ENCODE results near the gene MAGI3. TPM values are rescaled to one million over a fixed set of nuclear protein-coding genes. Genes with fewer than 3 reads are reported as not detected.
"Not testable (repeated sequence)": the region's sequence is repeated elsewhere in the genome, so short reads cannot be mapped to it uniquely, and the experiment has no call there.

MAGI3 gene
- total RNA-seq, 2 donors from 2014 or later = 1.5 to 3.5 TPM

DNA sequence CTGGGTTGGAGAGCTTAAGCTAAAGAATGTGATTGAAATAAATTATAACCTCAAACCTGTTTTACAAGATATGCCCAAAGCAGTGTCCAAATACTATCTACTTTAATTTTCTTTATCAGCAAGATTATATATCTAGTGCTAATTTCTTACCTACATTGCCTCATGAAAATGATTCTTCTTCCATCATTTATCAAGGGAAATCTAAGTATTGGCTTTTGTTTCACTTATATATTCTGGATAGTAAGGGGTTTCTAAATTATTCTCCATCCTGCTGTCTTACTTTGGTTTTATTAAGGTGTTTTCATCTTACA is 287.8 kb downstream of the MAGI3 start:
- Mint-ChIP-seq H3K27ac (no peak overlapping the region), H3K9me3 (no peaks in the 10 kb centered on the region), H3K27me3 (peaks cover 0 to 15% of the 10 kb centered on the region in 2 donors), H3K36me3 (no peaks in the 10 kb centered on the region), H3K4me3 (no peak overlapping the region), H3K4me1 (ENCODE audit: low read depth in 2 of 2) (peaks cover 2 to 3% of the 10 kb centered on the region in 2 donors)
- no peak for ATAC-seq
- DNase-seq (ENCODE audit: low spot score) = no peak

DNA sequence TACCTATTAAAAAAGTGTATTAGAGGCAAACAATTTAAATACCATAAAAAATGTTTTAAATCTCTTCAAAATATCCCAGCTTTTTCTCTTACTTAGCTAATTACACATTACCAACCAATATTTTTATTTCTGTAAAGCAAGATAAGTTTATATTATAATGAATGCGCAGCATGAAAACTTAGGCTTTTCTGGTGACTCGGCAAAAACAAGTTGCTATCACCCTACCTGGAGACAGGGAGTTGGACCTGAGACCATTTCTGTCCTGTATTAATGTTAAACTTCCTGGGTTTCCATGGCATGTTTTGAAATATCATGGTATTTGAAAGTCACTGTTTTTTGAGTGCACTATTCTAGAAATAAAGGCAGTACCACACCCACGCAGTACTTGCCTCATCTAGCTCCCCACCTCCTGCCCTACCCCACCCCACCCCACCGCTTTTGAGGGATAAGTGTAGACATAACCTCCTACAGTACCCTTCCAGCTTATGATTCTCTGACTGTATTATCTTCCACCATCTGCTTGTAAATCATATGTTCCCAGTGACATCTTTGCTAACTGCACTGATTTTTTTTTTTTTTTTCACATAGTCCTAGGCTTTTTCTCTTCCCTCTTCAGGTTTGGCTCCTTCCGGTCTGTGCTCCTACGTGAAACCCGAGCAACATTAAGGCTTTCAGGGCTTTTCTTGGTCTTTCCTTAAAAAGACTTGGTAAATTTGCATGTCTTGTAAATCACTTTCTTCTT is 291.5 kb downstream of the MAGI3 start:
- H3K36me3 Mint-ChIP-seq = no peaks in the 10 kb centered on the region
- H3K4me1 Mint-ChIP-seq (ENCODE audit: low read depth in 2 of 2) = peaks cover 2 to 3% of the 10 kb centered on the region in 2 donors
- no peaks in the 10 kb centered on the region for H3K9me3 Mint-ChIP-seq
- no peak for ATAC-seq
- H3K27ac Mint-ChIP-seq = no peak overlapping the region
- H3K27me3 Mint-ChIP-seq = peaks cover 0 to 2% of the 10 kb centered on the region in 2 donors
- no peak overlapping the region for H3K4me3 Mint-ChIP-seq
- no peak for DNase-seq (ENCODE audit: low spot score)

DNA sequence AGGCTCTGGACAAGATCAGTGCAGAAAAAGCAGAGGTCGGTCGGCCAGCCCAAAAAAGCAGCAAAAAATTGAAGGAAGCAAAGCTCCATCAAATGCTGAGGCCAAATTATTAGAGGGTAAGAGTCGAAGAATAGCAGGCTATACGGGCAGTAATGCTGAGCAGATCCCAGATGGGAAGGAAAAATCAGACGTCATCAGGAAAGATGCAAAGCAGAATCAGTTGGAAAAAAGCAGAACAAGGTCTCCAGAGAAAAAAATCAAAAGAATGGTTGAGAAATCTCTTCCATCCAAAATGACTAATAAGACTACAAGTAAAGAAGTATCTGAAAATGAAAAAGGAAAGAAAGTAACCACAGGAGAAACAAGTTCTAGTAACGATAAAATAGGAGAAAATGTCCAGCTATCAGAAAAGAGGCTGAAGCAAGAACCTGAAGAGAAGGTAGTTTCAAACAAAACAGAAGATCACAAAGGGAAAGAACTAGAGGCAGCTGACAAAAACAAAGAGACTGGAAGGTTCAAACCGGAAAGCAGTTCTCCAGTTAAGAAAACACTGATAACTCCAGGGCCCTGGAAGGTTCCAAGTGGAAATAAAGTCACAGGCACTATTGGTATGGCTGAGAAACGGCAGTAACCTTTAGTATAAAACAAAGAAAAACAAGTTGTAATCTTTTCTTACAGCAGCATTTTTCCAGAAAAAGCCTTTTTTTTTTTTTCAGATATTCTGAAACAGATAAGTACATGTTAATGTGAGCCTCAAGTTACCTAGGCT is 293.3 kb downstream of the MAGI3 start:
- DNase-seq (ENCODE audit: low spot score) (no peak), ATAC-seq (no peak)
- Mint-ChIP-seq H3K9me3 (no peaks in the 10 kb centered on the region), H3K27ac (no peak overlapping the region), H3K27me3 (peaks cover 0 to 2% of the 10 kb centered on the region in 2 donors), H3K36me3 (no peaks in the 10 kb centered on the region), H3K4me1 (ENCODE audit: low read depth in 2 of 2) (peaks cover 2 to 3% of the 10 kb centered on the region in 2 donors), H3K4me3 (no peak overlapping the region)

DNA sequence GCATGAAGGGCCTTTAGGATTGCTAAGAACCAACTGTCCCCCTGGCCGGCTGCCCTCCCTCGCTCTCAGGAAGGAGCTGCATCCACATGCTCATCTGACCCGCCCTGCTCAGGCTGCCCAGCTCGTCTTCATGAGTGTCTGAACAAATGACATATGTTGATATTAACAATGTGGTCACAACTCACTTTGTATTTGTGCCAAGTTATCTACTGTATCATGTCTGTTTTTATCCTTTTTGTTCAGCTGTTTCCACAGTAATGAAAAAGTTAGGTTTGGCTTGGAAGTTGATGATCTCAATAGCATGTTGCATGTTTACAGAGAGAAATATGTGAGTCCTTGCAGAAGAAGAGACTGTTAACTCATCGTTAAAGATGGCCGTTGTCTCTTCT is 293.8 kb downstream of the MAGI3 start:
- H3K27me3 Mint-ChIP-seq = peaks cover 0 to 1% of the 10 kb centered on the region in 2 donors
- H3K27ac Mint-ChIP-seq = no peak overlapping the region
- peaks cover 2 to 3% of the 10 kb centered on the region in 2 donors for H3K4me1 Mint-ChIP-seq (ENCODE audit: low read depth in 2 of 2)
- H3K4me3 Mint-ChIP-seq = no peak overlapping the region
- no peaks in the 10 kb centered on the region for H3K9me3 Mint-ChIP-seq
- ATAC-seq (no peak), DNase-seq (ENCODE audit: low spot score) (no peak)
- no peaks in the 10 kb centered on the region for H3K36me3 Mint-ChIP-seq

DNA sequence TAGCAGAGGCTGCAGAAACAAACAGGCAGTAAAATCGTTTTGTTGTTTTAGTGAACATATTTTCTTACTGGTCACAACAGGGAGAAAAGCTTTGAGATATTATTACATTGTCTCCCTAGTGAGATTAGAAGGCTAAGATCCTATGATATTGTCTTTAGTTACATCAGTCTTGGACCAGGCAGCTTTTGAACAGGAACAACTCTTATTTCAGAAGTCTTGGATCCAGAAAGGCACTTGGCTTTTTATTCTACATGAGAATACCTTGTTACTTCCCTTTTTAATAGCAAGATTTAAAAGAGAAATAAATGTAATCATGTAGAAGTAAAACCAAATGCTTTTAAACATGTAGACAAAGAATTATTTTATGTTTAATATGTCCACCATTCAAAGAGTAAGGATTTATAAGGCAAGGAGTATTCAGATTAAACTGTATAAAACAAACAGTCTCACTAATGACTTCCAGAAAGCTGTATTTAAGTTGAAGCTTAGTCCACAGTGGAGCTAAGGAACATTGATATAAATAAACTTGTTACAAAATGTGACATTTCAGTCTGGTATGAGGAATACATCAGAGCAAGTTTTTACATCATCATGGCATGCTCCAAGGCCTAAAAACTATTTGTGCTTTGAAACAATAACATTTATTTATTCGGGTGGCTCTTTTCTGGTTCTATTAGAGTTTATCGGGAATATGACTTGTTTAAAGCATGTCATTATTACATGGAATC is 296.7 kb downstream of the MAGI3 start:
- Mint-ChIP-seq H3K36me3 (peaks cover 4% of the 10 kb centered on the region), H3K4me3 (no peak overlapping the region), H3K27me3 (no peaks in the 10 kb centered on the region), H3K9me3 (no peaks in the 10 kb centered on the region), H3K27ac (no peak overlapping the region), H3K4me1 (ENCODE audit: low read depth in 2 of 2) (peaks cover 0 to 5% of the 10 kb centered on the region in 2 donors)
- DNase-seq (ENCODE audit: low spot score) (no peak), ATAC-seq (no peak)

DNA sequence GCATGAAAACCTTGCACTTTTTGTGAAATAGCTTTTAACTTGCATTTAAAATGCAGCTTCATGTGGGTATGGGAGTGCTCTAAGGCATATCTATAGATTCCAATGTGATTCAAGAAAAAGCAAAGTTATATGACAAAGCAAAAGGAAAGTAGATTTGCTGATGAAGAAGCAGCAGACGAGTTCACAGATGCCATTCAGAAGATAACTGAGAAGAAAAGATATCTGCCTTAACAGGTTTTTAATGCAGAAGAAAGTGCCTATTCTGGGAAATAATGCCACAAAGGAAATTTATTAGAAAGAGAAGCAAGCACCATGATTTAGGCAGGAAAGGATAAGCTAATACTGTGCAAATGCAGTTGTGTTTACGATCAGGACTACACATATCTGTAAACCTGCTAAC is 300.9 kb downstream of the MAGI3 start:
- DNase-seq (ENCODE audit: low spot score) (no peak), ATAC-seq (no peak)
- Mint-ChIP-seq H3K9me3 (peaks cover 12% of the 10 kb centered on the region), H3K27ac (no peak overlapping the region), H3K4me3 (no peak overlapping the region), H3K4me1 (ENCODE audit: low read depth in 2 of 2) (peaks cover 0 to 8% of the 10 kb centered on the region in 2 donors), H3K27me3 (no peaks in the 10 kb centered on the region), H3K36me3 (peaks cover 37% of the 10 kb centered on the region)

DNA sequence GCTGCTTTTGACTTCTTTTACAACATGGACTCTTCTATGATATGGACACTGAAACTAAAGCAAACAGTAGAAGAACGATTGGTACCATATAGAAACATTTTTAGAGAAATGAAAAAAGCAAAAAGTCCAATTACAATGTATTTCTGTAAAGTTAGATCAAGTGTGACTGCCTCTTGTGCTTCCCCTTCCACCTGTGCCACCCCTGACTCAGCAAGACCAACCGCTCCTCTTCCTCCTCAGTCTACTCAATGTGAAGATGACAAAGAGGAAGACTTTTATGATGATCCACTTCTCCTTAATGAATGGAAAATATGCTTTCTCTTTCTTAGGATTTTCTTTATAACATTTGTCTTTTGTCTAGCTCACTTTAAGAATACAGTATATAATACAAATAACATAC is 302.0 kb downstream of the MAGI3 start:
- ATAC-seq = no peak
- no peak for DNase-seq (ENCODE audit: low spot score)
- Mint-ChIP-seq H3K4me3 (no peak overlapping the region), H3K27me3 (no peaks in the 10 kb centered on the region), H3K4me1 (ENCODE audit: low read depth in 2 of 2) (peaks cover 0 to 8% of the 10 kb centered on the region in 2 donors), H3K36me3 (peaks cover 43% of the 10 kb centered on the region), H3K27ac (no peak overlapping the region), H3K9me3 (peaks cover 12% of the 10 kb centered on the region)

DNA sequence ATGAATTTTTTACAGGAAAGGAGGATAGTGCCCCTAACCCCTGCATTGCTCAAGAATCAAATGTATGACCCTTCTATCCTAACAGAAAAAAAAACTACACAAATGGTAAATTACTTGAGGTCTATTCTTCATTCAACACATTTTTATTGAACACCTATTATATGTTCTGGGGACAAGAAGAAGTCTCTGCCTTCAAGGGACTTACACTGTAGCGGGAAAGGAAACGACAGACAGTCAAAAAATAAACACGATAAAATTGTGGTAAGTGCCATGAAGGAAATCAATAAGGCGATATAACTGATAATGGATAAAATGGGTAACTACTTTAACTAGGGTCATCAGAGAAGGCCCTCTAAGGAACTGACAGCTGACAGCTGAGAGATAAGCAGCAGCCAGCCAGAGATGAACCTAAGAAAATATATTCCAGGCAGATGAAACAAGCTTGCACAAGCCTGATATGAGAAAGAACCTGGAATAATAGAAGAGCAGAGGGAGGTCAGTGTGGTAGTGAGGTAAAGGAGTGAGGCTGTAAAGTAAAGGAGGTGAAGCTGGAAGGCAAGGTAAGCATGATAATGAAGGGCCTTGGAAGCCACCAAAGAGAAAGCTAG is 302.6 kb downstream of the MAGI3 start:
- H3K4me1 Mint-ChIP-seq (ENCODE audit: low read depth in 2 of 2) = peaks cover 0 to 8% of the 10 kb centered on the region in 2 donors
- DNase-seq (ENCODE audit: low spot score) (no peak), ATAC-seq (no peak)
- no peak overlapping the region for H3K4me3 Mint-ChIP-seq
- H3K9me3 Mint-ChIP-seq = peaks cover 12% of the 10 kb centered on the region
- peaks cover 49% of the 10 kb centered on the region for H3K36me3 Mint-ChIP-seq
- H3K27me3 Mint-ChIP-seq = no peaks in the 10 kb centered on the region
- no peak overlapping the region for H3K27ac Mint-ChIP-seq

DNA sequence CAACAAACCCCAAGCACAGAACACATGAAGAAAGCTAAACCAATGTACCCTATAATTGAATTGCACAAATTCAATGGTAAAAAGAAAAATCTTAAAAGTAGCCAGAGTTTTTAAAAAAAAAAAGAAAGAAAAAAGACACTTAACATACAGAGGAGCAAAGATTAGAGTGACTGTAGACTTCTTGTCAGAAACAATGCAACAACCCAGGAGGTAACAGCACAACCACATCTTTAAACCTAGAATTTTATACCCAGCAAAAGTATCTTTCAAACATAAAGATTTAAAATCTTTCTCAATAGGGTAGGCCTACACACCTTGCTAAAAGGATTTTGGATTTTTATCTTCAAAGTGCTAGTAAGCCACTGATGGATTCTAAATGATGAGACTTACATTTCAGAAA is 304.6 kb downstream of the MAGI3 start:
- ATAC-seq (no peak), DNase-seq (ENCODE audit: low spot score) (no peak)
- Mint-ChIP-seq H3K4me3 (no peak overlapping the region), H3K9me3 (peaks cover 12% of the 10 kb centered on the region), H3K4me1 (ENCODE audit: low read depth in 2 of 2) (peaks cover 0 to 8% of the 10 kb centered on the region in 2 donors), H3K36me3 (peaks cover 49% of the 10 kb centered on the region), H3K27me3 (no peaks in the 10 kb centered on the region), H3K27ac (no peak overlapping the region)

DNA sequence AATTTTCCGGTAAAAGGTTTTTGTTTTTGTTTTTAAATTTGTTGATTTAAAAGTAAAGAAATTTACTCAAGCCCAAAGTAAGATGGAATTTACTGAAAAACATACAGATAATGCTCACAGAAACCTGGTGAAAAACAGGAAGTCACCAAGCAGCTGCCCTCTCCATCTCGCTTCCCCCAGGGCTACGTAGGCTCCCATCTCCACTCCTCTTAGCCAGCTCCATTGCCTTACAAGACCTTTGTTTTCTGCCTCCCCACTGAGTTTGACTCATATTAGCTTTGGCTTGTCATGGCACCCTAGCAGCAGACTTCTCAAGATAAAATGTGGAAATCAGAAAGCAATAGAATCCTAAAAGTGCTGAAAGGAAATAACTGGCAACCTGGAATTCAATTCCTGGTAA is 311.1 kb downstream of the MAGI3 start:
- Mint-ChIP-seq H3K9me3 (no peaks in the 10 kb centered on the region), H3K4me1 (ENCODE audit: low read depth in 2 of 2) (no peaks in the 10 kb centered on the region), H3K36me3 (peaks cover 17% of the 10 kb centered on the region), H3K27ac (no peak overlapping the region), H3K27me3 (no peaks in the 10 kb centered on the region), H3K4me3 (no peak overlapping the region)
- ATAC-seq (no peak), DNase-seq (ENCODE audit: low spot score) (no peak)

DNA sequence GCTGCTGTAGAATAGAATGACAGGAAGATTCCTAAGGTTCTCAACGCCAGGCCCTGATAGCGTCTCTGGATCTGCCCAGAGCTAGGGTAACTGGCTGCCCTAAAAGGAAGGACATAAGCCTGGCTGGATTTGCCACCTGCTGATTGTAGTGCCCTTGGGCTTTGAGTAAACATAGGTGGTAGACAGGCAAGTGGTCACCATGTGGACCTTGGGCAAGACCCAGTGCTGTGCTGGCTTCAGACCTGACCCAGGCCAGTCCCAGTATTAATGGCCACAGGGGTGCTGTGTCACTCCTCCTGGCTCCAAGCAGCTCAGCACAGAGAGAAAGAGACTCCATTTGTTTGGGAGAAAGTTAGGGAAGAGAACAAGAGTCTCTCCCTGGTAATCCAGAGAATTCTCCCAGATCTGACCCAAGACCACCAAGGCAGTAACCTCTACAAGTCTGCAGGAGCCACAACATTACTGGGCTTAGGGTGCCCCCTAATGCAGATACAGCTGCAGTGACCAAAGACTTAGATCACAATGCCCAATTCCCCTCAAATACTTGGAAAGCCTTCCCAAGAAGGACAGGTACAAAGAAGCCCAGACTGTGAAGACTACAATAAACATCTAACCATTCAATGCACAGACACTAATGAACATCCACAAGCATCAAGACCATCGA is 324.4 kb downstream of the MAGI3 start:
- peaks cover 8% of the 10 kb centered on the region for H3K9me3 Mint-ChIP-seq
- H3K27me3 Mint-ChIP-seq = no peaks in the 10 kb centered on the region
- DNase-seq (ENCODE audit: low spot score) (no peak), ATAC-seq (no peak)
- H3K27ac Mint-ChIP-seq = no peak overlapping the region
- peaks cover 23% of the 10 kb centered on the region for H3K36me3 Mint-ChIP-seq
- no peak overlapping the region for H3K4me3 Mint-ChIP-seq
- H3K4me1 Mint-ChIP-seq (ENCODE audit: low read depth in 2 of 2) = peaks cover 4 to 7% of the 10 kb centered on the region in 2 donors

DNA sequence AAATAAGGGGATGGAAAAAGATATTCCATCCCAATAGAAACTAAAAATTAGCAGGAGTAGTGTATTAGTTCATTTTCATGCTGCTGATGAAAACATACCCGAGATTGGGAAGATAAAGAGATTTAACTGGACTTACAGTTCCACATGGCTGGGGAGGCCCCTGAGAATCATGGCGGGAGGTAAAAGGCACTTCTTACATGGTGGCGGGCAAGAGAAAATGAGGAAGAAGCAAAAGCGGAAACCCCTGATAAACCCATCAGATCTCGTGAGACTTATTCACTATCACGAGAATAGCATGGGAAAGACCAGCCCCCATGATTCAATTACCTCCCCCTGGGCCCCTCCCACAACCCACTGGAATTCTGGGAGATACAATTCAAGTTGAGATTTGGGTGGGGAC is 327.2 kb downstream of the MAGI3 start:
- not testable (repeated sequence) for H3K4me3 Mint-ChIP-seq; H3K4me1 Mint-ChIP-seq (ENCODE audit: low read depth in 2 of 2); H3K27me3 Mint-ChIP-seq; ATAC-seq; H3K9me3 Mint-ChIP-seq; H3K27ac Mint-ChIP-seq; DNase-seq (ENCODE audit: low spot score)
- peaks cover 41% of the 10 kb centered on the region for H3K36me3 Mint-ChIP-seq

DNA sequence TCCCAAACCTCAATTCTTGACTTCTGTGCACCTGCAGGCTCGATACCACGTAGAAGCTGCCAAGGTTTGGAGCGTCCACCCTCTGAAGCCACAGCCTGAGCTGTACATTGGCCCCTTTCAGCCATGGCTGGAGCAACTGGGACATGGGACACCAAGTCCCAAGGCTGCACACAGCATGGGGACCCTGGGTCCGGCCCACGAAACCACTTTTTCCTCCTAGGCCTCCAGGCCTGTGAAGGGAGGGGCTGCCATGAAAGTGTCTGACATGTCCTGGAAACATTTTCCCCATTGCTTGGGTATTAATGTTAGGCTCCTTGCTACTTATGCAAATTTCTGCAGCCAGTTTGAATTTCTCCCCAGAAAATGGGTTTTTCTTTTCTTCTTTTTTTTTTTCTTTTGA is 328.3 kb downstream of the MAGI3 start:
- not testable (repeated sequence) for H3K27ac Mint-ChIP-seq; H3K4me1 Mint-ChIP-seq (ENCODE audit: low read depth in 2 of 2)
- H3K36me3 Mint-ChIP-seq = peaks cover 43% of the 10 kb centered on the region

More for the DNA sequence above, 328.3 kb downstream of the MAGI3 start:
- not testable (repeated sequence) for DNase-seq (ENCODE audit: low spot score); H3K9me3 Mint-ChIP-seq; ATAC-seq; H3K27me3 Mint-ChIP-seq; H3K4me3 Mint-ChIP-seq

Data from natural killer cell treated with Interleukin-12 subunit alpha and Interleukin-12 subunit beta and Interleukin-15 and Interleukin-18, amount 100 ng/mL, for 72 hours (primary cell).